Measurements from ENCODE around the gene DAPK3. TPM values are rescaled to one million over a fixed set of nuclear protein-coding genes. Genes with fewer than 3 reads are reported as not detected.

Gene DAPK3
- total RNA-seq, 1 experiment from 2014 or later = 60.9 TPM

- peak overlapping the region; percentile 90 for H3K27ac Mint-ChIP-seq (ENCODE audit: low read depth, unreplicated experiment)
- peaks cover 29% of the 10 kb centered on the region for H3K4me1 Mint-ChIP-seq (ENCODE audit: insufficient read depth, unreplicated experiment)
- peak overlapping the region; percentile 95 for H3K4me3 Mint-ChIP-seq (ENCODE audit: unreplicated experiment)
- no peak for TF ChIP-seq CTCF (IDR thresholded peaks at IDR 0.05; ENCODE audit: unreplicated experiment)
- BruUV-seq (replicated peaks) = no TSS peak
- peaks cover 77% of the 10 kb centered on the region for H3K36me3 Mint-ChIP-seq (ENCODE audit: insufficient read depth, unreplicated experiment)
- intact Hi-C loops (cut with micrococcal nuclease) = no loop called here
- no peaks in the 10 kb centered on the region for H3K27me3 Mint-ChIP-seq (ENCODE audit: insufficient read depth, unreplicated experiment)
- ChIA-PET POLR2A (interaction anchor here (0.7 to 8.9 kb wide), 6 partner anchors 7 to 530 kb away, joined by 3 to 245 read pairs (median 4); partner anchors contain the start of genes DAPK3 and PIAS4), CTCF (interaction anchor here (1.3 kb wide), 1 partner anchor 7 kb away, joined by 3 read pairs; no protein-coding TSS in a partner anchor)
- DNase-seq (ENCODE audit: unreplicated experiment) = peak; percentile 83
- H3K9me3 Mint-ChIP-seq (ENCODE audit: unreplicated experiment) = no peaks in the 10 kb centered on the region
Observed at GRCh38 chr19:3982701-3983541, 12.0 kb upstream of the DAPK3 start.

DNA sequence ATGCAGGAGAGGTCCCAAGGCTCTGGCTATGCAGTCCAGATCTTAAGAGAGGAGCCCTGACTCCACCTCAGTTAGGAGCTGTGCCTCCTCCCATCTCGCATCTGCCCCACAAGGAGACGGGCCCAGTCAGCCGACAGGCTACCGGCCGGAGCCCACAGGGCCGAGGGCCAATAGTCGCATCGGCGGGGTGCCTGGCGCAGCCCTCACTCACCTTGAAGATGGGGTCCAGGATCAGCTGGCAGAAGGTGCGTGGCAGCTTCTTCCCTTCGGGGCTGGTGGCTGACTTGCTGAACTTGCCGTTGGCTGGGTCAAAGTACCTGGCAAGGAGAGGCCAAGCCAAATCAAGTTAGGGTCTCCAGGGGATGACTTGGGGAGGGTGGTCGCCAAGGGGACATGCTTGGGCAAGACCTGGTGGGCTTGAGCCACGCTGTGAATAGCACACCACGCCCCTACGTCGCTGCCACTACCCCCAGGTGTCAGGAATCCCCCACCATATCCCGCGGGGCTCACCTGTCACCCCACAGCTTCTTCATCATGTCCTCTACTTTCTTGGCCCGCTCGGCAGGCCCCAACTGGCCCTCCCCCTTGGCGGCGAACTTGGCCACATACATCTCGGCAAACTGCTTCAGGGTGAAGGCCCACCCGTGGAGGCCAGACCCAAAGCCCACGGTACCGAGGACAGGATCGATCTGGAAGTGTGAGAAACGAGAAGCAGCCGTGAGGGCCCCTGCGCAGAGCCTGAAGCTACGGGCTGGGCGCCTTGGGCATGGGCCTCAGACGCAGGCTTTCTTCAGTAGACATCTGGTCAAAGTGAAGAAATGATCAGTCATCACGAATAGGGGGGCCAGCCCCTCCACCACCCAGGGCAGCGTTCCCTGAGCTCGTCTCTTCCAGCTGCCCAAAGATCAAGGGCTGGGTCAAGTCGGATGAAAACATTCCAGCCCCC lies 11.1 kb upstream of the DAPK3 start:
- H3K4me3 Mint-ChIP-seq (ENCODE audit: unreplicated experiment) = peak overlapping the region; percentile 12
- H3K27me3 Mint-ChIP-seq (ENCODE audit: insufficient read depth, unreplicated experiment) = no peaks in the 10 kb centered on the region
- H3K9me3 Mint-ChIP-seq (ENCODE audit: unreplicated experiment) = no peaks in the 10 kb centered on the region
- H3K4me1 Mint-ChIP-seq (ENCODE audit: insufficient read depth, unreplicated experiment) = peaks cover 29% of the 10 kb centered on the region
- intact Hi-C loops (cut with micrococcal nuclease) = no loop called here
- POLR2A ChIA-PET = interaction anchor here (1.2 to 8.9 kb wide), 2 partner anchors 11 to 25 kb away, joined by 3 to 245 read pairs; partner anchors contain the start of genes DAPK3 and PIAS4
- H3K27ac Mint-ChIP-seq (ENCODE audit: low read depth, unreplicated experiment) = peak overlapping the region; percentile 90
- CTCF ChIA-PET = interaction anchor here (0.9 kb wide), 1 partner anchor 157 kb away, joined by 5 read pairs; no protein-coding TSS in a partner anchor
- no TSS peak for BruUV-seq (replicated peaks)
- peaks cover 86% of the 10 kb centered on the region for H3K36me3 Mint-ChIP-seq (ENCODE audit: insufficient read depth, unreplicated experiment)
- DNase-seq (ENCODE audit: unreplicated experiment) = no peak
- TF ChIP-seq CTCF (IDR thresholded peaks at IDR 0.05; ENCODE audit: unreplicated experiment) = no peak

- Mint-ChIP-seq H3K4me1 (ENCODE audit: insufficient read depth, unreplicated experiment) (peaks cover 24% of the 10 kb centered on the region), H3K27ac (ENCODE audit: low read depth, unreplicated experiment) (peak overlapping the region; percentile 46), H3K4me3 (ENCODE audit: unreplicated experiment) (no peak overlapping the region), H3K27me3 (ENCODE audit: insufficient read depth, unreplicated experiment) (no peaks in the 10 kb centered on the region), H3K9me3 (ENCODE audit: unreplicated experiment) (no peaks in the 10 kb centered on the region), H3K36me3 (ENCODE audit: insufficient read depth, unreplicated experiment) (peaks cover 92% of the 10 kb centered on the region)
- BruUV-seq (replicated peaks) = no TSS peak
- POLR2A ChIA-PET = interaction anchor here (8.9 kb wide), 1 partner anchor 11 kb away, joined by 245 read pairs; the partner anchor contains the start of gene DAPK3
- intact Hi-C loops (cut with micrococcal nuclease) = no loop called here
- CTCF ChIA-PET = interaction anchor here (0.9 kb wide), 1 partner anchor 158 kb away, joined by 5 read pairs; no protein-coding TSS in a partner anchor
- no peak for TF ChIP-seq CTCF (IDR thresholded peaks at IDR 0.05; ENCODE audit: unreplicated experiment)
- DNase-seq (ENCODE audit: unreplicated experiment) = no peak
Observed at GRCh38 chr19:3981373-3981735, 10.5 kb upstream of the DAPK3 start.

Measured in MCF 10A (cell line).